ENCODE results near the gene RHOG. TPM values are rescaled to one million over a fixed set of nuclear protein-coding genes. Genes with fewer than 3 reads are reported as not detected.
A peak's percentile ranks its signal among the peaks of the same experiment; 100 is the strongest.

RHOG gene
- total RNA-seq, 6 experiments from 2014 or later, result 13.9 to 31.5 (median 22.0) TPM

DNA sequence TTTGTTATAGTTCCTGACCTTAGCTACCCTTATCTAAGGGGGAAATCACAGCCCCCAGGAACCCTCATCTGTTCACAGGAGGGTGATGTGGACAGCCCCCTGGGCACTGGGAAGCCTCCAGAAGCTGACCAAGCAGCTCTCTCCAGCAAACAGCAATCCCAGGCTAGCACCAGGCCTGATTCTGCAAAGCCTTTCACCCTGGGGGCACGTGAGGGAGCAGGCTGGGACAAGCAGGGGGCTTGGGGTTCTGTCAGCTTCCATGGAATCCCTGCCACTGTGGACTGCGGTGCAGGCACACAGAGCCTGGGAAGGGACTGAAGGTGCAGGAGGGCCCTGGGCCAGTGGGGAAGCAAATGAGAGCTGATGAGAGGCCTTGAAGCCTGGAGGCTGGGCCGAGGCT, 30.3 kb downstream of the RHOG start:
- WGBS (ENCODE audit: insufficient coverage, low coverage, low lambda C conversion rate, missing lambda C conversion rate), result 100% methylated on average over 1 of the region's 3 CpGs
- TF ChIP-seq CTCF (IDR thresholded peaks at IDR 0.05), result no peak
- TF ChIP-seq POLR2A (IDR thresholded peaks at IDR 0.05), result no peak
- no peak for ATAC-seq

GRCh38 chr11:3809624-3809928, 31.2 kb downstream of the RHOG start:
- WGBS (ENCODE audit: insufficient coverage, low coverage, low lambda C conversion rate, missing lambda C conversion rate), result 86% methylated on average over 1 of the region's 1 CpG
- intact Hi-C loops (cut with DNase I), result no loop called here
- no peaks in the 10 kb centered on the region for H3K9me3 ChIP-seq
- DNase-seq (no peak), ATAC-seq (no peak)
- TF ChIP-seq CTCF (IDR thresholded peaks at IDR 0.05), result no peak
- H3K27me3 ChIP-seq, result no peaks in the 10 kb centered on the region
- H3K4me3 ChIP-seq, result no peak overlapping the region
- peaks cover 0 to 11% (median 2%) of the 10 kb centered on the region in 4 donors for H3K4me1 ChIP-seq
- no peak overlapping the region for H3K27ac ChIP-seq
- no peaks in the 10 kb centered on the region for H3K36me3 ChIP-seq

More for the DNA sequence above, 30.3 kb downstream of the RHOG start:
- H3K27ac ChIP-seq, result no peak overlapping the region
- H3K36me3 ChIP-seq, result no peaks in the 10 kb centered on the region
- intact Hi-C loops (cut with DNase I), result no loop called here
- H3K4me1 ChIP-seq, result peaks cover 0 to 11% (median 2%) of the 10 kb centered on the region in 4 donors
- no peak for DNase-seq
- no peak overlapping the region for H3K4me3 ChIP-seq
- no peaks in the 10 kb centered on the region for H3K27me3 ChIP-seq
- H3K9me3 ChIP-seq, result no peaks in the 10 kb centered on the region

- Histone ChIP-seq H3K9me3 (no peaks in the 10 kb centered on the region), H3K27me3 (no peaks in the 10 kb centered on the region), H3K27ac (peak overlapping the region; percentile 41 to 65 (median 60)), H3K4me1 (peaks cover 0 to 11% (median 2%) of the 10 kb centered on the region in 4 donors), H3K4me3 (peak overlapping the region; percentile 79 to 91 (median 85)), H3K36me3 (no peaks in the 10 kb centered on the region)
- ATAC-seq (peak; percentile 83 to 90 (median 88)), DNase-seq (peak in 1 of 3 donors; percentile 70)
- intact Hi-C loops (cut with DNase I), result no loop called here
- TF ChIP-seq CTCF (IDR thresholded peaks at IDR 0.05), result peak; percentile 38 to 61 (median 59)
- TF ChIP-seq POLR2A (IDR thresholded peaks at IDR 0.05), result no peak
- 3% methylated on average over 3 of the region's 5 CpGs for WGBS (ENCODE audit: insufficient coverage, low coverage, low lambda C conversion rate, missing lambda C conversion rate)
These were observed 31.7 kb downstream of the RHOG start for GRCh38 chr11:3808861-3809623.

GRCh38 chr11:3807909-3808860, 32.6 kb downstream of the RHOG start, which contains the start of gene PGAP2:
TSS of gene PGAP2 (plus strand) at chr11:3808560. CDS start at chr11:3811260, 2,700 bp downstream.
- H3K9me3 ChIP-seq, result no peaks in the 10 kb centered on the region
- peak; percentile 72 to 80 (median 74) for DNase-seq
- no peaks in the 10 kb centered on the region for H3K27me3 ChIP-seq
- intact Hi-C loops (cut with DNase I), result no loop called here
- ATAC-seq, result peak; percentile 83 to 84 (median 83)
- TF ChIP-seq POLR2A (IDR thresholded peaks at IDR 0.05), result no peak
- TF ChIP-seq CTCF (IDR thresholded peaks at IDR 0.05), result peak; percentile 46 to 67 (median 65)
- peak within 1 kb of the TSS; percentile 79 to 91 (median 85) for H3K4me3 ChIP-seq
- 2% methylated on average over 21 of the region's 55 CpGs for WGBS (ENCODE audit: insufficient coverage, low coverage, low lambda C conversion rate, missing lambda C conversion rate)
- no peaks in the 10 kb centered on the region for H3K36me3 ChIP-seq
- H3K4me1 ChIP-seq, result peaks cover 0 to 11% (median 2%) of the 10 kb centered on the region in 4 donors
- peak within 1 kb of the TSS; percentile 41 to 65 (median 60) for H3K27ac ChIP-seq
